Stimulated activated CD4-positive, alpha-beta T cell treated with anti-CD3 and anti-CD28 coated beads, TNF-alpha, amount 100 ng/mL, for 4 hours (primary cell): ENCODE data around the gene SLC39A7.

Experiments used
- DNase-seq, 3 experiments: peaks; one replicate each; pipeline ENCODE4 v3.0.0-alpha.2; 2020; ENCODE audit warnings: low read depth in 3 of 3

The SLC39A7 gene

GRCh38 chr6:33236852-33237251 lies 36.2 kb downstream of the SLC39A7 start:
- DNase-seq = no peak

GRCh38 chr6:33237741-33238140 lies 37.1 kb downstream of the SLC39A7 start:
- DNase-seq = no peak

- DNase-seq = no peak
These were observed 41.3 kb downstream of the SLC39A7 start for GRCh38 chr6:33241968-33242367.

GRCh38 chr6:33243476-33243875 lies 42.8 kb downstream of the SLC39A7 start:
- DNase-seq = no peak

- DNase-seq = peak; percentile 87 to 90 (median 87)
These were observed 47.4 kb downstream of the SLC39A7 start for GRCh38 chr6:33247977-33248642.

- DNase-seq = peak in 1 of 3 experiments; percentile 11
These were observed 47.9 kb downstream of the SLC39A7 start for GRCh38 chr6:33248643-33248931.

GRCh38 chr6:33248932-33249731 lies 48.5 kb downstream of the SLC39A7 start:
- peak; percentile 85 to 90 (median 85) for DNase-seq

- DNase-seq = peak in 1 of 3 experiments; percentile 12
These were observed 49.3 kb downstream of the SLC39A7 start for GRCh38 chr6:33249732-33250630.

GRCh38 chr6:33250731-33251130 lies 50.1 kb downstream of the SLC39A7 start:
- DNase-seq = no peak

GRCh38 chr6:33251395-33252012 lies 50.8 kb downstream of the SLC39A7 start:
- no peak for DNase-seq

- no peak for DNase-seq
These were observed 52.1 kb downstream of the SLC39A7 start for GRCh38 chr6:33252759-33253158.
